ENCODE measurements around the gene VPS13D. TPM values are rescaled to one million over a fixed set of nuclear protein-coding genes. Genes with fewer than 3 reads are reported as not detected.
A peak's percentile ranks its signal among the peaks of the same experiment; 100 is the strongest.

Gene VPS13D
- total RNA-seq, 4 donors from 2014 or later, result 60.9 to 91.6 (median 71.6) TPM

DNA sequence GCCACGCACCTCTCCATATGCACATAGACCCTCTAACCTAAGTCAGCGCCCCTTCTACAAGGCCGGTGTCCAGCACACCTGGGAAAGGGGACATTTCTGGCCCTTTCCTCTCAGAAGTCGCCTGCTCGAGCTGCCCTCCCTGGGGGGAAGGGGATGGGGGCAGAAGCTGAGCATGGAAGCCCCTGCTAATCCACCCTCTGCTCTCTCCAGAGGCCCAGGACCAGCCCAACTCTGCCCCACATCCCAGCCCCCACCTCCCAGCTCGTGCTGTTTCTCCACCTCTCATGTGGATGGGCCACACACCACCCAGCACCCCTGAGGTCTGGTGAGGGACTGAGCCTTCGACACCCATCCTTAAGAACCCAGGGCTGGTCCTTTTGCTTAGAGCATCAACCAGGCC, 48.3 kb upstream of the VPS13D start:
- Histone ChIP-seq H3K9me3 (no peaks in the 10 kb centered on the region), H3K4me3 (no peak overlapping the region), H3K27ac (peak overlapping the region; percentile 76 to 88 (median 86)), H3K36me3 (no peaks in the 10 kb centered on the region), H3K4me1 (peaks cover 37 to 63% of the 10 kb centered on the region in 2 donors), H3K27me3 (peaks cover 0 to 4% (median 0%) of the 10 kb centered on the region in 3 donors)
- no peak for DNase-seq
- in situ Hi-C loops (cut with MboI; ENCODE audit: low sequenced_read_pairs in 4 of 4), result no loop called here
- TF ChIP-seq, protein P1, sequence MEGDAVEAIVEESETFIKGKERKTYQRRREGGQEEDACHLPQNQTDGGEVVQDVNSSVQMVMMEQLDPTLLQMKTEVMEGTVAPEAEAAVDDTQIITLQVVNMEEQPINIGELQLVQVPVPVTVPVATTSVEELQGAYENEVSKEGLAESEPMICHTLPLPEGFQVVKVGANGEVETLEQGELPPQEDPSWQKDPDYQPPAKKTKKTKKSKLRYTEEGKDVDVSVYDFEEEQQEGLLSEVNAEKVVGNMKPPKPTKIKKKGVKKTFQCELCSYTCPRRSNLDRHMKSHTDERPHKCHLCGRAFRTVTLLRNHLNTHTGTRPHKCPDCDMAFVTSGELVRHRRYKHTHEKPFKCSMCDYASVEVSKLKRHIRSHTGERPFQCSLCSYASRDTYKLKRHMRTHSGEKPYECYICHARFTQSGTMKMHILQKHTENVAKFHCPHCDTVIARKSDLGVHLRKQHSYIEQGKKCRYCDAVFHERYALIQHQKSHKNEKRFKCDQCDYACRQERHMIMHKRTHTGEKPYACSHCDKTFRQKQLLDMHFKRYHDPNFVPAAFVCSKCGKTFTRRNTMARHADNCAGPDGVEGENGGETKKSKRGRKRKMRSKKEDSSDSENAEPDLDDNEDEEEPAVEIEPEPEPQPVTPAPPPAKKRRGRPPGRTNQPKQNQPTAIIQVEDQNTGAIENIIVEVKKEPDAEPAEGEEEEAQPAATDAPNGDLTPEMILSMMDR (IDR thresholded peaks at IDR 0.05 in 4 of 5, conservative IDR thresholded peaks at IDR 0.05 in 1 of 5), result no peak
- TF ChIP-seq POLR2A (IDR thresholded peaks at IDR 0.05), result no peak
- ATAC-seq, result no peak
- intact Hi-C loops (cut with DNase I; ENCODE audit: low total_unique reads), result loop anchor here (2.0 kb wide), 1 partner anchor 15 kb away; the partner anchor contains the start of gene TNFRSF1B

DNA sequence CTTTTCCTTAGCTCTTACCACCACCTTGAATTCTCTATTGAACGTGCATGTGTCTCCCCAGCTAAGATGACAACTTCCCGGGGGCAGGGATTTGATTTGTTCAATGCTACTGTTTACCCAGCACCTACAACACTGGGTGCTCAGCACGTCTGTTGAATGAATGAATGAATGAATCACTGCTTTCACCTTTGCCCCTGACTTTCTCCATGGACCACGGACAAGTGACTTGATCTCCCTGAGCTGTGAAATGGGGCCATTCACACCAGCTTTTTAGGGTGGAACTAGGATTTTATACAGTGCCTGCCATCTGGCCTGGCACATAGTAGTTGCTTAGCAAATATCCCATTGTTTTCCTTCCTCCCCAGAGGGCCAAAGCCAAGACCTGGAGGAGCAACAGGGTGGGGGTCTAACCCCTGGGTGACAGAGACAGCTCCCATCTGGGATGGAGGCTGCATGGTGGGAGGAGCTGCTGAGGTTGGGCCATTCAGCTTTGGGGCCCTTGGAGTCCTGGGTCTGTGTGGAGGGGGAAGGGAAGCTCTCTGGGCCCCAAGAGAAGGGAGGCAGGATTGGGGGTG, 47.3 kb upstream of the VPS13D start:
- TF ChIP-seq, protein P1 (IDR thresholded peaks at IDR 0.05 in 4 of 5, conservative IDR thresholded peaks at IDR 0.05 in 1 of 5), result no peak
- no peak for TF ChIP-seq POLR2A (IDR thresholded peaks at IDR 0.05)
- intact Hi-C loops (cut with DNase I; ENCODE audit: low total_unique reads), result no loop called here
- peak overlapping the region; percentile 76 to 88 (median 86) for H3K27ac ChIP-seq

DNA sequence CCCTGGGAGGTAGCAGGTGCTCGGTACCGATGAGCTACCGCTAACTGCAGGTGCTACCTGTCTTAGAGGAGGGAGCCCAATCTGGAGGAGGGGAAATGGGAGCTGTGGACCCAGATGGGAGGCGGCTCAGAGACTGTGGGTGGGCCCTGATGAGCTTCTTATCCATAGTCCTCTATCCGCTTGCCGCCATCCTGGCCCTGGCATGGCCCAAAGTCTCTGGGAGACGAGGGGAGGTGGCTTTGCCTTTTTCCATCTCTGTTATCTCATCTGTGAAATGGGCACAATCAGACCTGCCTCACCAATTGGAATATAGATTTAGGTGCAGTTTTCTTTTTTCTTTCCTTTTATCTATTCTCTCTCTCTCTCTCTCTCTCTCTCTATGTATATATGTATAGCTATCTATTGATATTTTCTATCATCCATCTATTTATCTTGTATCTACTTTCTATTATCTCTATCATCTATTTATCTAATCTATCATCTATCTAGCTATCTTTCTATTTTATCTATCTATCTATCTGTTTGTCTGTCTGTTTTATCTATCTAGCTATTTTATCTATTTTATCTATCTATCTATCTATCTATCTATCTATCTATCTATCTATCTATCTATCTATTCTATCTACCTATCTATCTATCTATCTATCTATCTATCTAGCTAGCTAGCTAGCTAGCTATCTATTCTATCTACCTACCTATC, 46.6 kb upstream of the VPS13D start:
- Histone ChIP-seq H3K4me3 (no peak overlapping the region), H3K4me1 (peaks cover 35 to 68% of the 10 kb centered on the region in 2 donors), H3K9me3 (no peaks in the 10 kb centered on the region), H3K36me3 (no peaks in the 10 kb centered on the region), H3K27me3 (peaks cover 0 to 4% (median 0%) of the 10 kb centered on the region in 3 donors), H3K27ac (peak overlapping the region; percentile 74 to 88 (median 86))
- TF ChIP-seq POLR2A (IDR thresholded peaks at IDR 0.05), result no peak
- TF ChIP-seq, protein P1 (IDR thresholded peaks at IDR 0.05 in 4 of 5, conservative IDR thresholded peaks at IDR 0.05 in 1 of 5), result no peak
- in situ Hi-C loops (cut with MboI; ENCODE audit: low sequenced_read_pairs in 4 of 4), result no loop called here
- intact Hi-C loops (cut with DNase I; ENCODE audit: low total_unique reads), result no loop called here
- DNase-seq (no peak), ATAC-seq (no peak)

More for the DNA sequence above, 47.3 kb upstream of the VPS13D start:
- ATAC-seq (no peak), DNase-seq (no peak)
- H3K27me3 ChIP-seq, result peaks cover 0 to 4% (median 0%) of the 10 kb centered on the region in 3 donors
- H3K4me1 ChIP-seq, result peaks cover 38 to 70% of the 10 kb centered on the region in 2 donors
- in situ Hi-C loops (cut with MboI; ENCODE audit: low sequenced_read_pairs in 4 of 4), result no loop called here
- H3K4me3 ChIP-seq, result no peak overlapping the region
- no peaks in the 10 kb centered on the region for H3K36me3 ChIP-seq
- no peaks in the 10 kb centered on the region for H3K9me3 ChIP-seq

DNA sequence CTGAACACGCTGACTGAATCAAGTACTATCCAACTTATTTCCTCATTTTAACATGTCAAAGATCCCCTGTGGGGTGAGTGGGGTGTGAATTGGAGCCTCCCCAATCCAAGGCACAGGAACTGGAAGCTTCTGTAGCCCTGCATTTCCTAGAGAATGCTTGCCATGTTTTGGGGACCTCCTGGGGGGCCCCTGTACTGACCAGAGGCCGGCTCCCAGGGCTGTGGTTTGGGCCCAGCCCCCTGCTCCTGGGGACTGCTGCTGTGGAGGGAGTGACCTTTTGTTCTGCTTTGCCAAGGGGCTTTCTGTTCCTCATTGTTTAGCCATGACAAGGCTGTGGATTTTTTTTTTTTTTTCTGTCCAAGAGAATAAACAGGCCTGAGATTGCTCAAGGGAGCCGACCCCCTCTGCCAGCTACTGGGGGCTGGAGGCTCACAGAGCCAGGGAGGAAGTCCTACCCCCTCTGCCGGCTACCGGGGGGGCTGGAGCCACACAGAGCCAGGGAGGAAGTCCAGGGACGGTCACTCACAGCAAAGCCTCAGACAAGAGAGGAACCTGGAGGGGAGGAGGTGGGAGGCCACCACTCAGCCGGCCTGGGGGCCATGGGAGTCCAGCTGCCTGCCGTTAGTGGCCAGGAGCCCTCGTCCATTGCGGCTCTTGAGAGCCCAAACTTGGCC, 45.7 kb upstream of the VPS13D start:
- in situ Hi-C loops (cut with MboI; ENCODE audit: low sequenced_read_pairs in 4 of 4) (no loop called here), intact Hi-C loops (cut with DNase I; ENCODE audit: low total_unique reads) (no loop called here)
- Histone ChIP-seq H3K4me3 (peak overlapping the region; percentile 20 to 48 (median 34)), H3K27me3 (peaks cover 0 to 4% (median 0%) of the 10 kb centered on the region in 3 donors), H3K27ac (peak overlapping the region; percentile 74 to 88 (median 86)), H3K9me3 (no peaks in the 10 kb centered on the region), H3K4me1 (peaks cover 41 to 69% of the 10 kb centered on the region in 2 donors), H3K36me3 (no peaks in the 10 kb centered on the region)
- ATAC-seq, result peak; percentile 25 to 60
- peak; percentile 73 to 76 for DNase-seq
- TF ChIP-seq, protein P1 (IDR thresholded peaks at IDR 0.05 in 4 of 5, conservative IDR thresholded peaks at IDR 0.05 in 1 of 5), result peak in 3 of 5 experiments; percentile 17 to 28 (median 27)
- peak in 1 of 2 donors; percentile 44 for TF ChIP-seq POLR2A (IDR thresholded peaks at IDR 0.05)
